ENCODE measurements around the gene ZMIZ1.

- no peak for TF ChIP-seq MAZ (IDR thresholded peaks at IDR 0.05; ENCODE audit: borderline replicate concordance, low read depth, low read length)
- TF ChIP-seq PBX3 (IDR thresholded peaks at IDR 0.05), result no peak
- TF ChIP-seq CTCF (IDR thresholded peaks at IDR 0.05), result no peak
- no peak for TF ChIP-seq JUNB (IDR thresholded peaks at IDR 0.05)
These were observed 198.0 kb downstream of the ZMIZ1 start for GRCh38 chr10:79266543-79267312.
